Measurements from ENCODE around the gene CCNY.

DNA sequence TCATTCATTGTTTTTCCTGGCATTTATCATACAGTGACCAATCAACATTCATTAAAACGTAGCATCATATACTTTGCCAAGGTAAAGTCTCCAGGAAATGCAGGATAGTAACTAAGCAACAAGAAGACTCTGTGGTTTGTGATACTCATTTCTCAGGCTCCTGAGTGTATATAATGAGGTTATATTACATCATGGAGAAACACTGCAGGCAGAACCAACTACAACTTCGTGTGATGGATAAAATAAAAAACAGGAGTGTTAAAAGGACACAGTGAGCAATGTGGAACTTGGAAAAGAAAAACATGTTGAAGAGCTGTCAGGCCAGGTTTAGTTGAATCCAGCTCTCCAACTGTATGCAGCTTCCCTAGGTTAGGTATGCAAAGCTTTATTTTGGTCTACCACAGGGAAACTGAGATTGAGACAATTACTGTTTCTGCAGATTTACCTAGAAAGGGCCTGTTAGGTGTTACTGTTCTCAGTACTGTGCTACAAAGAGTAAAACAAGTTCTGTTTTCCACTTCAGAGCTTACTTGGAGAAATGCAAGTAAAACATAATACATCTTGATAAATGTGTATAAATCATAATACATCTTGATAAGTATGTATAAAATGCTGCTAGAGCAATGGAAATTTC lies 7.8 kb upstream of the CCNY start:
- TF ChIP-seq, protein P1, sequence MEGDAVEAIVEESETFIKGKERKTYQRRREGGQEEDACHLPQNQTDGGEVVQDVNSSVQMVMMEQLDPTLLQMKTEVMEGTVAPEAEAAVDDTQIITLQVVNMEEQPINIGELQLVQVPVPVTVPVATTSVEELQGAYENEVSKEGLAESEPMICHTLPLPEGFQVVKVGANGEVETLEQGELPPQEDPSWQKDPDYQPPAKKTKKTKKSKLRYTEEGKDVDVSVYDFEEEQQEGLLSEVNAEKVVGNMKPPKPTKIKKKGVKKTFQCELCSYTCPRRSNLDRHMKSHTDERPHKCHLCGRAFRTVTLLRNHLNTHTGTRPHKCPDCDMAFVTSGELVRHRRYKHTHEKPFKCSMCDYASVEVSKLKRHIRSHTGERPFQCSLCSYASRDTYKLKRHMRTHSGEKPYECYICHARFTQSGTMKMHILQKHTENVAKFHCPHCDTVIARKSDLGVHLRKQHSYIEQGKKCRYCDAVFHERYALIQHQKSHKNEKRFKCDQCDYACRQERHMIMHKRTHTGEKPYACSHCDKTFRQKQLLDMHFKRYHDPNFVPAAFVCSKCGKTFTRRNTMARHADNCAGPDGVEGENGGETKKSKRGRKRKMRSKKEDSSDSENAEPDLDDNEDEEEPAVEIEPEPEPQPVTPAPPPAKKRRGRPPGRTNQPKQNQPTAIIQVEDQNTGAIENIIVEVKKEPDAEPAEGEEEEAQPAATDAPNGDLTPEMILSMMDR (IDR thresholded peaks at IDR 0.05; ENCODE audit: low read length), result no peak
- no peak for TF ChIP-seq EZH2phosphoT487 (IDR thresholded peaks at IDR 0.05; ENCODE audit: low read length)

All from MM.1S (cell line).